Measurements from ENCODE around the gene SMC1B. TPM values are rescaled to one million over a fixed set of nuclear protein-coding genes. Genes with fewer than 3 reads are reported as not detected.
"Not testable (repeated sequence)": the region's sequence is repeated elsewhere in the genome, so short reads cannot be mapped to it uniquely, and the experiment has no call there.

SMC1B gene
- total RNA-seq, 4 donors from 2014 or later, result not detected

GRCh38 chr22:45376703-45377102 is 36.7 kb downstream of the SMC1B start:
- H3K4me1 ChIP-seq, result no peaks in the 10 kb centered on the region
- peak; percentile 13 for DNase-seq
- intact Hi-C loops (cut with DNase I; ENCODE audit: low total_unique reads), result no loop called here
- no peaks in the 10 kb centered on the region for H3K27me3 ChIP-seq
- WGBS, 2 donors (ENCODE audit: low coverage in 1 of 2), result 25 to 30% methylated on average over 1 of the region's 1 CpG
- TF ChIP-seq POLR2A (IDR thresholded peaks at IDR 0.05) (no peak), CTCF (IDR thresholded peaks at IDR 0.05) (no peak), EP300 (IDR thresholded peaks at IDR 0.05; ENCODE audit: low read depth) (no peak), POLR2AphosphoS5 (IDR thresholded peaks at IDR 0.05) (no peak)
- no peak overlapping the region for H3K27ac ChIP-seq
- H3K36me3 ChIP-seq, result no peaks in the 10 kb centered on the region
- H3K4me3 ChIP-seq, result no peak overlapping the region
- no peaks in the 10 kb centered on the region for H3K9me3 ChIP-seq
- in situ Hi-C loops (cut with MboI; ENCODE audit: low pct_ligation_motif_present in 1 of 4, low pct_unique_long_range_greater_than_20kb in 1 of 4, low sequenced_read_pairs in 3 of 4), result no loop called here

GRCh38 chr22:45376009-45376408 is 37.4 kb downstream of the SMC1B start:
- no peak for TF ChIP-seq EP300 (IDR thresholded peaks at IDR 0.05; ENCODE audit: low read depth)
- TF ChIP-seq POLR2A (IDR thresholded peaks at IDR 0.05), result no peak
- no peak for TF ChIP-seq CTCF (IDR thresholded peaks at IDR 0.05)
- no peak for TF ChIP-seq POLR2AphosphoS5 (IDR thresholded peaks at IDR 0.05)
- Histone ChIP-seq H3K36me3 (no peaks in the 10 kb centered on the region), H3K4me1 (no peaks in the 10 kb centered on the region), H3K27me3 (no peaks in the 10 kb centered on the region), H3K27ac (no peak overlapping the region), H3K4me3 (no peak overlapping the region), H3K9me3 (no peaks in the 10 kb centered on the region)
- in situ Hi-C loops (cut with MboI; ENCODE audit: low pct_ligation_motif_present in 1 of 4, low pct_unique_long_range_greater_than_20kb in 1 of 4, low sequenced_read_pairs in 3 of 4), result no loop called here
- intact Hi-C loops (cut with DNase I; ENCODE audit: low total_unique reads), result no loop called here
- DNase-seq, result no peak
- 85 to 90% methylated on average over 3 of the region's 3 CpGs for WGBS, 2 donors (ENCODE audit: low coverage in 1 of 2)

- H3K4me1 ChIP-seq; H3K4me3 ChIP-seq; H3K9me3 ChIP-seq; H3K27me3 ChIP-seq; in situ Hi-C loops (cut with MboI; ENCODE audit: low pct_ligation_motif_present in 1 of 4, low pct_unique_long_range_greater_than_20kb in 1 of 4, low sequenced_read_pairs in 3 of 4); H3K27ac ChIP-seq; H3K36me3 ChIP-seq; intact Hi-C loops (cut with DNase I; ENCODE audit: low total_unique reads); DNase-seq: not testable (repeated sequence)
- WGBS, 2 donors (ENCODE audit: low coverage in 1 of 2), result 87% methylated on average over 3 of the region's 3 CpGs
Observed at GRCh38 chr22:45373592-45373991, 39.8 kb downstream of the SMC1B start.

- in situ Hi-C loops (cut with MboI; ENCODE audit: low pct_ligation_motif_present in 1 of 4, low pct_unique_long_range_greater_than_20kb in 1 of 4, low sequenced_read_pairs in 3 of 4), result no loop called here
Observed at GRCh38 chr22:45366713-45367112, 46.7 kb downstream of the SMC1B start.

More at GRCh38 chr22:45366713-45367112, 46.7 kb downstream of the SMC1B start:
- TF ChIP-seq POLR2A (IDR thresholded peaks at IDR 0.05) (no peak), CTCF (IDR thresholded peaks at IDR 0.05) (no peak), EP300 (IDR thresholded peaks at IDR 0.05; ENCODE audit: low read depth) (no peak), POLR2AphosphoS5 (IDR thresholded peaks at IDR 0.05) (no peak)
- Histone ChIP-seq H3K4me3 (no peak overlapping the region), H3K27me3 (peaks cover 11% of the 10 kb centered on the region), H3K4me1 (no peaks in the 10 kb centered on the region), H3K27ac (no peak overlapping the region), H3K36me3 (no peaks in the 10 kb centered on the region), H3K9me3 (peaks cover 0 to 7% of the 10 kb centered on the region in 2 donors)
- intact Hi-C loops (cut with DNase I; ENCODE audit: low total_unique reads), result no loop called here
- no peak for DNase-seq
- WGBS, 2 donors (ENCODE audit: low coverage in 1 of 2), result 75% methylated on average over 3 of the region's 3 CpGs; no CpG with 5 or more reads in 1 of the 2 donors

All from transverse colon (tissue), 4 donors.